ENCODE results near the gene ADAMTS2. TPM values are rescaled to one million over a fixed set of nuclear protein-coding genes. Genes with fewer than 3 reads are reported as not detected.

ADAMTS2 gene
- total and polyA plus RNA-seq, 2 donors (not counting 1 experiment from before 2014, with no cell fraction given): 16.2 to 70.2 TPM

GRCh38 chr5:179368806-179369529 is 23.7 kb upstream of the ADAMTS2 start:
- Histone ChIP-seq H3K9me3 (ENCODE audit: control insufficient read depth, insufficient read depth, low read depth, low read length) (no peaks in the 10 kb centered on the region), H3K36me3 (ENCODE audit: control insufficient read depth, insufficient read depth, low read length) (no peaks in the 10 kb centered on the region), H3K4me3 (replicated peaks in 1 of 4; ENCODE audit: control extremely low read depth in 1 of 4, insufficient read depth in 1 of 4, low read depth in 3 of 4, low read length in 4 of 4) (no peak overlapping the region), H3K9ac (ENCODE audit: insufficient read depth, low read length) (no peak overlapping the region), H3K4me2 (ENCODE audit: extremely low read depth, insufficient read depth, low read length) (no peak overlapping the region), H3K79me2 (ENCODE audit: control insufficient read depth, insufficient read depth, low read length) (no peaks in the 10 kb centered on the region), H4K20me1 (ENCODE audit: control insufficient read depth, extremely low read depth, insufficient read depth, low read length) (no peaks in the 10 kb centered on the region), H3K4me1 (ENCODE audit: control insufficient read depth, extremely low read depth, insufficient read depth, low read length) (no peaks in the 10 kb centered on the region), H3K27me3 (ENCODE audit: control insufficient read depth, insufficient read depth, low read length) (no peaks in the 10 kb centered on the region), H3K27ac (ENCODE audit: insufficient read depth, low read length) (no peak overlapping the region), H2AFZ (ENCODE audit: low read length) (no peak overlapping the region)
- no peak for DNase-seq (ENCODE audit: low read depth in 2 of 2)
- TF ChIP-seq EZH2 (IDR thresholded peaks at IDR 0.05; ENCODE audit: low read length, missing control alignments) (no peak), CTCF (conservative IDR thresholded peaks at IDR 0.05 in 1 of 2, IDR thresholded peaks at IDR 0.05 in 1 of 2; ENCODE audit: low read depth in 1 of 2, low read length in 2 of 2) (no peak)

GRCh38 chr5:179368126-179368805 is 23.0 kb upstream of the ADAMTS2 start:
- Histone ChIP-seq H3K9me3 (ENCODE audit: control insufficient read depth, insufficient read depth, low read depth, low read length) (no peaks in the 10 kb centered on the region), H2AFZ (ENCODE audit: low read length) (no peak overlapping the region)
- no peak for TF ChIP-seq CTCF (conservative IDR thresholded peaks at IDR 0.05 in 1 of 2, IDR thresholded peaks at IDR 0.05 in 1 of 2; ENCODE audit: low read depth in 1 of 2, low read length in 2 of 2)
- no peak for TF ChIP-seq EZH2 (IDR thresholded peaks at IDR 0.05; ENCODE audit: low read length, missing control alignments)

GRCh38 chr5:179367491-179367890 is 22.2 kb upstream of the ADAMTS2 start:
- H3K9me3 ChIP-seq (ENCODE audit: control insufficient read depth, insufficient read depth, low read depth, low read length): no peaks in the 10 kb centered on the region
- no peak for DNase-seq (ENCODE audit: low read depth in 2 of 2)
- H3K4me2 ChIP-seq (ENCODE audit: extremely low read depth, insufficient read depth, low read length): no peak overlapping the region
- no peak overlapping the region for H3K9ac ChIP-seq (ENCODE audit: insufficient read depth, low read length)
- H3K4me1 ChIP-seq (ENCODE audit: control insufficient read depth, extremely low read depth, insufficient read depth, low read length): no peaks in the 10 kb centered on the region
- H3K79me2 ChIP-seq (ENCODE audit: control insufficient read depth, insufficient read depth, low read length): no peaks in the 10 kb centered on the region
- no peaks in the 10 kb centered on the region for H3K27me3 ChIP-seq (ENCODE audit: control insufficient read depth, insufficient read depth, low read length)
- TF ChIP-seq CTCF (conservative IDR thresholded peaks at IDR 0.05 in 1 of 2, IDR thresholded peaks at IDR 0.05 in 1 of 2; ENCODE audit: low read depth in 1 of 2, low read length in 2 of 2) (no peak), EZH2 (IDR thresholded peaks at IDR 0.05; ENCODE audit: low read length, missing control alignments) (no peak)
- H2AFZ ChIP-seq (ENCODE audit: low read length): no peak overlapping the region
- no peaks in the 10 kb centered on the region for H3K36me3 ChIP-seq (ENCODE audit: control insufficient read depth, insufficient read depth, low read length)
- H3K4me3 ChIP-seq (replicated peaks in 1 of 4; ENCODE audit: control extremely low read depth in 1 of 4, insufficient read depth in 1 of 4, low read depth in 3 of 4, low read length in 4 of 4): no peak overlapping the region
- H3K27ac ChIP-seq (ENCODE audit: insufficient read depth, low read length): no peak overlapping the region
- no peaks in the 10 kb centered on the region for H4K20me1 ChIP-seq (ENCODE audit: control insufficient read depth, extremely low read depth, insufficient read depth, low read length)

More at GRCh38 chr5:179368126-179368805, 23.0 kb upstream of the ADAMTS2 start:
- DNase-seq (ENCODE audit: low read depth in 2 of 2): no peak
- Histone ChIP-seq H3K4me3 (replicated peaks in 1 of 4; ENCODE audit: control extremely low read depth in 1 of 4, insufficient read depth in 1 of 4, low read depth in 3 of 4, low read length in 4 of 4) (no peak overlapping the region), H3K9ac (ENCODE audit: insufficient read depth, low read length) (no peak overlapping the region), H3K4me1 (ENCODE audit: control insufficient read depth, extremely low read depth, insufficient read depth, low read length) (no peaks in the 10 kb centered on the region), H3K4me2 (ENCODE audit: extremely low read depth, insufficient read depth, low read length) (no peak overlapping the region), H3K27me3 (ENCODE audit: control insufficient read depth, insufficient read depth, low read length) (no peaks in the 10 kb centered on the region), H4K20me1 (ENCODE audit: control insufficient read depth, extremely low read depth, insufficient read depth, low read length) (no peaks in the 10 kb centered on the region), H3K36me3 (ENCODE audit: control insufficient read depth, insufficient read depth, low read length) (no peaks in the 10 kb centered on the region), H3K79me2 (ENCODE audit: control insufficient read depth, insufficient read depth, low read length) (no peaks in the 10 kb centered on the region), H3K27ac (ENCODE audit: insufficient read depth, low read length) (no peak overlapping the region)
